ENCODE results near the gene ADRM1.

Gene ADRM1

GRCh38 chr20:62313021-62313420 lies 10.2 kb downstream of the ADRM1 start:
- no peak for DNase-seq

DNA sequence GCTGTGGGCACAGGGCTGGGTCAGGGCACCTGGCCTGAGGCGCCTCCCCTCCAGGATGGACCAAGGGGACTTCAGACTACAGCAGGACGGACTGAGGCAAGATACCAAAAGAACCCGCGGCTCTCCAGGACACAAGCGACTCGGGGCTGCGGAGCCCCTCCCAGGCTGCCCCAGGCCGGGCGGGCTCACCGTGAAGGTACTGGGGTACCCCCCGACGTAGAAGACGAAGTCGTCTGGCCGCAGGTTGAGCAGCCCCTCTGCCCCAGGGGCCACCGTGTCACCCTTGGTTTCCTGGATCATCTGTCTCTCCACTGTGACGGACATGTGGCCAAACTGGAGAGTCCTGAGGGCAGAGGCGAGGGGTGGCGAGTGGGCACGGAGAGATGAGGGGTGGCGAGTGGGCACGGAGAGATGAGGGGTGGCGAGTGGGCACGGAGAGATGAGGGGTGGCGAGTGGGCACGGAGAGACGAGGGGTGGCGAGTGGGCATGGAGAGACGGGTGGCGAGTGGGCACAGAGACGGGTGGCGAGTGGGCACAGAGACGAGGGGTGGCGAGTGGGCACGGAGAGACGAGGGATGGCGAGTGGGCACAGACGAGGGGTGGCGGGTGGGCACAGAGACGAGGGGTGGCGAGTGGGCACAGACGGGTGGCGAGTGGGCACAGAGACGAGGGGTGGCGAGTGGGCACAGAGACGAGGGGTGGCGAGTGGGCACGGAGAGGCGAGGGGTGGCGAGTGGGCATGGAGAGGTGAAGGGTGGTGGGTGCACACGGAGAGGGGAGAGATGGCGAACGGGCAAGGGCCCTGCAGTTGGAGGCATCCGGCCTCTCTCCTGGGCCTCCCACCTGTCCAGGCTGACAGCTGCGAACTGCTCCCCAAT lies 10.9 kb downstream of the ADRM1 start:
- DNase-seq, result no peak

DNA sequence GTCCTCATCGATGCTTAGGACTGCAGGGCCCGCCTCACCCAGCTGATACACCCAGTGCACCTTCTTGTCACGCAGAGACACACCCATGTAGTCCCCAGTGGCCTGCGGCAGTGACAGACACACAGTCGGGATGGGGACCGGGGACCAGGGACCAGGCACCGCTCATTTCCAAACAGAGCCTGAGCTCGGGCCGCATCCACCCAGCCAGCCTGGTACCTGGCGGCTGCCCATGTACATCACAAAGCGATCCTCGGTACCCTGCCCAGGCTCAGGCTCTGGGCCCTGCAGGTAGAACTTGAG lies 11.5 kb downstream of the ADRM1 start:
- DNase-seq, result no peak

DNA sequence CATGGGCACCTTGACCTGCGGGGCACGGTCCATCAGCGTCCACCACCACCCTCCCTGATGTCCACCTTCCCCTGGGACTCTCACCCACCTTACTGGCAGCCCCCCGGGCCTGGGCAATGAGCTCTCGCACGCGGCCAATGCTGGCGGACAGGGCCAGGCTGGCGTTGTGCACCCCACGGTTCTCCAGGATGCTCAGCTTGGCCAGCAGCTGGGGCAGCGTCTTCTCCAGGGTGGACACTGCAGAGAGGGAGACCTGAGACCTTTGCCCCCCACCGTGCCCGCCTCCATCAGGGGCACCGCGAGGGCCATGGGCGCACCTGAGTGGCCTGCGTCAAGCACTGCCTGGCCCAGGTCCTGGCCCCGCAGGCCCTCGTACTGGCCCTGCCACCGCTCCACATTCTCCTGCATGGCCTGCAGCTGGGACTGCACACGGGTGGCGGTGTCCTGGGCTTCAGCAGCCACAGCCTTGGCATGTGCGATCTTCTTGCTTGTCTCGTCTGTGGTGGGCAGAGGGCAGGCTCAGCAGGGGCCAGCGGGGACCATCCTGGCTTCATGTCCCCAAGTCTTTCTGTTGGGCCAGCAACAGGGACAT lies 12.0 kb downstream of the ADRM1 start:
- DNase-seq, result no peak

- no peak for DNase-seq
Measured at GRCh38 chr20:62315773-62316172, 13.0 kb downstream of the ADRM1 start.

GRCh38 chr20:62316331-62317166 lies 13.8 kb downstream of the ADRM1 start:
- DNase-seq, result no peak

- no peak for DNase-seq
Measured at GRCh38 chr20:62317167-62317655, 14.4 kb downstream of the ADRM1 start.

- no peak for DNase-seq
Measured at GRCh38 chr20:62318400-62319345, 15.9 kb downstream of the ADRM1 start.

- DNase-seq, result no peak
Measured at GRCh38 chr20:62319346-62319909, 16.6 kb downstream of the ADRM1 start.

GRCh38 chr20:62320581-62321354 lies 18.0 kb downstream of the ADRM1 start:
- DNase-seq, result no peak

DNA sequence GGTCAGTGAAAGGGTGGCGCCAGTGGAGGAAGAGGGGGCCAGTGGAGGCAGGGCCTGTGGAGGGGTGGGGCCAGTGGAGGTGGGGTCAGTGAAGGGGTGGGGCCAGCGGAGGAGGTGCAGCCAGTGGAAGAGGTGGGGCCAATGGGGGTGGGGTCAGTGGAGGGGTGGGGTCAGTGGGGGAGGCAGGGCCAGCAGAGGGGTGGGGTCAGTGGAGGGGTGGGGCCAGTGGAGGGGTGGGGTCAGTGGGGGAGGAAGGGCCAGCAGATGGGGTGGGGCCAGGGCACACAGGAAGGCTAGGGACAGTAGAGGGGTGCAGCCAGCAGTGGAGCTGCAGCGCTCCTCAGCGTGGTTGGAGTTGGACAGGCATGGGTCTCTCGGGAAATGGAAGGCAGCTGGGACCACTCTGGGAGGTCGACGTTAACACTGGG lies 18.7 kb downstream of the ADRM1 start:
- DNase-seq, result no peak

DNA sequence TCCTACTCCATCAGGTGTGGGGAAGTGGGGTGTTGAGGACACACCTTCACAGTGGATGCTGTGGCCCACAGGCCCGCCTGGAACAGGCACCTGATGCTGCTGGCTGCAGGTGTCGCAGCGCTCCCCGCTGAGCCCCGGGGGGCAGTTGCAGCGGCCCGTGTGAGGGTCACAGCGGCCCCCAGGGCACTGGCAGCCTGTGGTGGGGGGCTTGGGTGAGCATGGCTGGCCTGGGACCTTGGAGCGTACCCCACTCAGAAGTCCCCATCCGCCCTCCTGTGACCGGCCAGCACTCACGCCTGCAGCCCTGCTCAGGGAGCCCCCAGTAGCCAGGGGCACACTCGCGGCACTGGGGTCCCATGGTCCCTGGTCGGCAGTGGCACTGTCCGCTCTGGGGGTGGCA lies 19.2 kb downstream of the ADRM1 start:
- no peak for DNase-seq

- no peak for DNase-seq
Measured at GRCh38 chr20:62322492-62323041, 19.8 kb downstream of the ADRM1 start.

- no peak for DNase-seq
Measured at GRCh38 chr20:62323146-62323979, 20.6 kb downstream of the ADRM1 start.

DNA sequence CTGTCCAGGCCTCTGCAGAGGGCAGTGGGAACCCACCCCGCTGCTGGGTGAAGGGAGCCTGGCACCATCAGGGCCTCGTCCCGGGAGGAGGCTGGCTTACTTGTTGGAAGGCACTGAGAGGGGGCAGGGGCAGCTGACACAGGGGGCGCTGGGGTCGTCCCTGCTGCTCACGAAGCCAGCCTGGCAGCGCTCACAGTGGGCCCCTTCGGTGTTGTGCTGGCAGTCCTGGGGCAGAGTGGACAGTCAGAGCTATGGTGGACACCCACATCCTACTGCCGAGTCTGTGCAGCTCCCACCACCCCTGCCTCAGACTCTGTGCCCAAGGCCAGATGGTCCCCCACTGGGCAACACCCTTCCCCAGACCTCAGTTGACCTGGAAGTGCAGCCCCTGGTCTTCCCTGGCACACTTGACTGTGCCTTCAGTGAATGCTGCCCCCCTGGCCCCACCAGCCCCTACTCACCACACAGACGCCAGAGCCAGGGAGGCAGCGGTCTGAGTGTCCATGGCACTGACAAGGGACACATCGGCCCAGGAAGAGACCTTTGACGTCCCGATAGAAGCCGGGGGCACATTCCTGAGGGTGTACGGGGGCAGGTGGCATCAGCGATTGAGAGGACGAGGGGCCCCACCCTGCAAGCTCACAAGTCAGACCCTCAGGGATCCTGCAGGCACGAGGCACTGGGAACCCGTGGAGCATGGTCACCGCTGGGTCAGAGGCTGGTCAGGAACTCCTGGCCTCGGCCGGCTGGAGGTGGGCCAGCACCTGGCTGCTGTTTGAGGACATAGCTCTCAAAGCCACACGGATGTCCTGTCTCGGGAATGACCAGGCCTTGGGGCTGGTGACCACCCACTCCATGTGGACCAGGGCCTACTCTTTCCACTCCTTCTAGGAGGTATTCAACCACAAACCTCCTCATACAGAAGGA lies 21.4 kb downstream of the ADRM1 start:
- no peak for DNase-seq

GRCh38 chr20:62325172-62325905 lies 22.5 kb downstream of the ADRM1 start:
- no peak for DNase-seq

- DNase-seq, result no peak
Measured at GRCh38 chr20:62326559-62326958, 23.8 kb downstream of the ADRM1 start.

All from activated gamma-delta T cell treated with Interleukin-2 at 50 U/mL for 16 hours (primary cell).